ENCODE results near the gene TGFBR2.

The TGFBR2 gene

DNA sequence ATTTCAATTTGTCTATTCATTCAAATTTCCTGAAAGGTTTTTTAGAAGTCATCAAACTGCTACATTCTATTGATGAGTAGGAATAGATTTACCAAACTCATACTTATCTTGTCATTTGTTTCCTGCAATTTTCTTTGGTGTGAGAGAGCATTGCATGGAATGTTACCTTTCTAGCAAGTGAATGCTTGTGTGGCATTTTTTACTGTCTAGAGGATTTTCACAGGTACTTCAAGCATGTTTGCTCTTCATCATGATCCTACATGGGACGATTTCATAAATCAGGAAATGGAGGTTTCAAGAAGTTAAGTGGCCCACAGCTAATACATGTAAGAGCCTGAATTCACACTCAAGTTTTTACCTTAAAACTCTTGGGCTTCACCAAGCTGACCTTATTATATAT is 26.1 kb downstream of the TGFBR2 start:
- no peak overlapping the region for H3K4me3 ChIP-seq (replicated peaks; ENCODE audit: low read depth, low read length)
- DNase-seq (ENCODE audit: extremely low read depth, low read depth): no peak
- TF ChIP-seq, protein P1, sequence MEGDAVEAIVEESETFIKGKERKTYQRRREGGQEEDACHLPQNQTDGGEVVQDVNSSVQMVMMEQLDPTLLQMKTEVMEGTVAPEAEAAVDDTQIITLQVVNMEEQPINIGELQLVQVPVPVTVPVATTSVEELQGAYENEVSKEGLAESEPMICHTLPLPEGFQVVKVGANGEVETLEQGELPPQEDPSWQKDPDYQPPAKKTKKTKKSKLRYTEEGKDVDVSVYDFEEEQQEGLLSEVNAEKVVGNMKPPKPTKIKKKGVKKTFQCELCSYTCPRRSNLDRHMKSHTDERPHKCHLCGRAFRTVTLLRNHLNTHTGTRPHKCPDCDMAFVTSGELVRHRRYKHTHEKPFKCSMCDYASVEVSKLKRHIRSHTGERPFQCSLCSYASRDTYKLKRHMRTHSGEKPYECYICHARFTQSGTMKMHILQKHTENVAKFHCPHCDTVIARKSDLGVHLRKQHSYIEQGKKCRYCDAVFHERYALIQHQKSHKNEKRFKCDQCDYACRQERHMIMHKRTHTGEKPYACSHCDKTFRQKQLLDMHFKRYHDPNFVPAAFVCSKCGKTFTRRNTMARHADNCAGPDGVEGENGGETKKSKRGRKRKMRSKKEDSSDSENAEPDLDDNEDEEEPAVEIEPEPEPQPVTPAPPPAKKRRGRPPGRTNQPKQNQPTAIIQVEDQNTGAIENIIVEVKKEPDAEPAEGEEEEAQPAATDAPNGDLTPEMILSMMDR (IDR thresholded peaks at IDR 0.05; ENCODE audit: low read depth, low read length, missing control alignments): no peak

DNA sequence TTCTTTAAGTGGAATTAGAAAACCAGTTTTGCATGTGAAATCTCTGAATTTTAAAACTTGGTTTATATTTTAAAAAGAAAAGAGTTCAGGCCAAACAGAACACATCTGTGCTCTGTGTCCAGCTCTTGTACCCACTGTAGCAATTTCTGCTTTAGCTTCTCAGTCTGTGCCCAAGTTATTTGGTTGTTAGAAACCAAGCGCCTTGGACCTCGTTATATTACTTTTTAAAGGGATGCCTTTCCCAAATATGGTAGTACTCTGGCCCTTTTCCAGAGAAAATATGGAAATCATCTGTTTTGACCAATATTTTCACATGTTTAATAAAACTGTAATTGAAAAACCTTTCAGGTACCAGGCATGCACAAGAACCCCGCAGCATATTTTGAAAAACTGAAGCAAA is 27.3 kb downstream of the TGFBR2 start:
- H3K4me3 ChIP-seq (replicated peaks; ENCODE audit: low read depth, low read length): no peak overlapping the region
- TF ChIP-seq, protein P1 (IDR thresholded peaks at IDR 0.05; ENCODE audit: low read depth, low read length, missing control alignments): no peak
- no peak for DNase-seq (ENCODE audit: extremely low read depth, low read depth)

DNA sequence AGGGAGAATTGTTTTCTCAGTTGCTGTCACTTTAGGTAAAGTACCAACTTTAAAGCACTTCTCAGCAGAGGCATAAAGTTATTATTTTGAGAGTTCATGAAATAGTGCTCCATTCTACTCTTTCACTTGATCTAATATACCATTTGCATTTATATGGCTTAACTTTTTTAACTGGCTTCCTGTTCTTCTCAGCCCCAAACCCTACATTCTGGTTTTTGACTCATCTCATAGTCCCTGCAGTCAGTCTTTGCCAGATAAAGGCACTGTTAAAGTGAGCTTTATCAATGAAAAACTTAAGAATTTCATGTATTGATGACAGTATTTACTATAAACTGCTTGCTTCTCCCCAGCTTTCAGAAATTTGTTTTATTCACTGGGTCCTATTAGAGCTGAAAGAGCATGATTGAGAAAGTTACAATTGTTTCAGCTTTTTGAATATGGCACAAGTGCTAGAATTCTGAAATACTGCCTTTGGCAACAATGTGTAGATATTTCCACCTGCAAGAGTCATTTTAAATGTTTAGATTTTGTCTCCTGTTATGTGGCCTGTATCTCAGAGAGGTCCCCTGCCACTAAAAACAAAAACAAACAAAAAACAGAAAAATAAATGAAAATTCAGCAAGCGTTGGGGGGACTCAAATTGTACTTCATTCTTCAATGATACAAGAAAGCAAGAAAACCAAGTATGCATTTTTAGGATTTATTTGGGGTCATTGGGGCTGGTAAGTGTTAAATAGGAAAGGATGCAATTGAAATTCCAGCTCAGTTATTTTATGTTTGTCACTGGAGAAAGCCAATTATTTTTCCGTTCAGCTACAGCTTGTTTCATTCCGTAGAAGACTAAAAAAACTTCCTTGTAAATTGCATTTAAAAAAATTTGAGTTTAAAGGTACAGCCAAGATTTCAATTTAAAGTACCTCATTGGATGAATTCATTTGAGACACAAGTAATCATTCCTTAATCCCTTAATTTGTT is 28.6 kb downstream of the TGFBR2 start:
- DNase-seq (ENCODE audit: extremely low read depth, low read depth): no peak
- TF ChIP-seq, protein P1 (IDR thresholded peaks at IDR 0.05; ENCODE audit: low read depth, low read length, missing control alignments): no peak
- H3K4me3 ChIP-seq (replicated peaks; ENCODE audit: low read depth, low read length): no peak overlapping the region

DNA sequence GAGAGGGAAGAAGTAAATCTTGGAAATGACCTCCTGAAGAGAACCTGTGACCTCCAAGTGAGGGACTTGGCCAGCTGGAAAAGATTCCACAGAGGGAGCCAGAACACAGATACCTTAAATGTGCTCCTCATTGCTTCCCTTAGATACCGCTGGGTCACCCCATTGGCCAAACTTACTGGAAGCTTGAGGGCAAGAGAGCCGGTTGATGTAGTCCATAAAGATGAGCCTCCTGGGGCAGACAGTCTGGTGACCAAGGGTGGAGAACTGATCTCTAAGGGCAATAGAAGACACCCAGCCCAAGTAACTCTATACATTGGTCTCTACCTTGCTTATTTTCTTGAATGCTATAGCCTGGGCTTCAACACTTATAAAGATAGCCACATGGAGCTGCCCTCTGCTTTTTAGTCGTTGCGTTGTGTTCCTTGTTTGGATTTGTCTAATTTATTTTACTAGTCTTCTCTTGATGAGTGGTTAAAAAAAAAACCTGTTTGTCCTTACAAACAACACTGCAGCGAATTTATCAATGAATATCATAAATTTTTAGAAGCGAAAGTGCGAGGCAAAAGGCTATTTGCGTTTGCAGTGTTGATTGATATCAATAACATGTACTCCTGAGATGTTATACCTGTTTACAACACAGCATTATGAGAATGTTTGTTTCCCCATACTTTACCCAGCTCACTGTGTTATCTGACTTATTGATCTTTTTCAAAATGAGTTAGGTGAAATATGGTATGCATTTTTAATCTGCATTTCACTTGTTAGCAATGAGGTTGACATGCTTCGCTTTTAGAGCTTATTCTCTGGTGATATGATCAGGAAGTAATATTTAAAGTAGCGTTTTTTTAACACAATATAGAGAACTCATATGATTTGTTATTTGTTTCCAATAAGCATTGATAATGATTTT is 31.2 kb downstream of the TGFBR2 start:
- no peak overlapping the region for H3K4me3 ChIP-seq (replicated peaks; ENCODE audit: low read depth, low read length)
- TF ChIP-seq, protein P1 (IDR thresholded peaks at IDR 0.05; ENCODE audit: low read depth, low read length, missing control alignments): no peak
- no peak for DNase-seq (ENCODE audit: extremely low read depth, low read depth)

DNA sequence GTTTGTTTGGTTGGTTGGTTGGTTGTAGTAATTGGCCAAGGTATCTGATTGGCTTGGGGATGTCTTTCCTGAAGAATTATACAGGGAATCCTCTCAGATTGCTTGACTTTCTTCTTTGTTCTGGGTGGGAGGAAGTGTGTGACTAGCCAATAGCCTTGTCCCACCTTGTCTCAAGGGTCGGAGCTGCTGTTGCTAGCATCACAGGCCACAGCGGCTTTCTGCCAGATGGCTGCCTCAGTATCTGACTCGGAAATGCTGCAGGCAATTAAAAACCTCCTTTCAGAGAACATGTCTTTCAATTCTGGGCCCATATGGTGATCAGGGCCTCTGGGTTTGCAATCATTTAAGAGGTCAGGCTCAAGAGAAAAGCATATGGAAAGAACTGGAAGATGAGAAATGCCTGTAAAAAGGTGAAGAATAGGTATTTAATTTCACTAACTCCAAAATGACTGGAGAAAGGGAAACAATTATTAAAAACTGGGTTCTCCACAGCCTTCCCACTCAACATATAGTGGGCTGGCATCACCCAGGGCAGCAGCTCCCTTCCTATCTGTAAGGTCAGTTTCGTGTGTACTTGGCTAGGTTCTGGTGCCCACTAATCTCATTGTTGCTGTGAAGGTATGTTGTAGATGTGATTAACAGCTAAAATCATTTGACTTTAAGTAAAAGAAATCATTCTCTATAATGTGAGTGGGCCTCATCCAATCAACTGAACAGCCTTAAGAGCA is 32.4 kb downstream of the TGFBR2 start:
- H3K4me3 ChIP-seq (replicated peaks; ENCODE audit: low read depth, low read length): no peak overlapping the region
- DNase-seq (ENCODE audit: extremely low read depth, low read depth): peak; percentile 39
- TF ChIP-seq, protein P1 (IDR thresholded peaks at IDR 0.05; ENCODE audit: low read depth, low read length, missing control alignments): no peak

DNA sequence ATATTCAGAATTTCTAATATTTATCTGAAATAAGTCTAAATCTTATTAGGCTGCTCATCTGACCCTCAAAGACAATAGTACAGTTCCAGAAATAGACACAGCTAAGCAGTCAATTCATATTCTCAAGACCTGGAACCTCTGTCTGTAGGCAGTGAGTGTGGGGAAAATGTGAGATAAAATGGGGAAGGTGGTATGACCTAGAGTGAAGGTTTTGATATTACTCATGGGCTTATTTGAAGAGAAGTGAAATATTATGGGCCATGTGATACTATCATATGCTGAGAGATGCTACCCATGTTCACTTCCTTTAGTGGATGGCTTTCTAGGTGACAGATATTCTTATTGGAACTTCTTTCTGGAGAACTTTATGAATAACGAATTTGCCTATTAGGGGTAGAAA is 33.5 kb downstream of the TGFBR2 start:
- H3K4me3 ChIP-seq (replicated peaks; ENCODE audit: low read depth, low read length): no peak overlapping the region
- DNase-seq (ENCODE audit: extremely low read depth, low read depth): no peak
- TF ChIP-seq, protein P1 (IDR thresholded peaks at IDR 0.05; ENCODE audit: low read depth, low read length, missing control alignments): no peak
